DMS 273 (cell line): Measurements from ENCODE around the gene MYL7.
A peak's percentile ranks its signal among the peaks of the same experiment; 100 is the strongest.

Source experiments
- DNase-seq: peaks from one replicate; lab custom pipeline; 2025; ENCODE audit not compliant: unreplicated experiment; lab: John Stamatoyannopoulos, UW

Gene MYL7

DNA sequence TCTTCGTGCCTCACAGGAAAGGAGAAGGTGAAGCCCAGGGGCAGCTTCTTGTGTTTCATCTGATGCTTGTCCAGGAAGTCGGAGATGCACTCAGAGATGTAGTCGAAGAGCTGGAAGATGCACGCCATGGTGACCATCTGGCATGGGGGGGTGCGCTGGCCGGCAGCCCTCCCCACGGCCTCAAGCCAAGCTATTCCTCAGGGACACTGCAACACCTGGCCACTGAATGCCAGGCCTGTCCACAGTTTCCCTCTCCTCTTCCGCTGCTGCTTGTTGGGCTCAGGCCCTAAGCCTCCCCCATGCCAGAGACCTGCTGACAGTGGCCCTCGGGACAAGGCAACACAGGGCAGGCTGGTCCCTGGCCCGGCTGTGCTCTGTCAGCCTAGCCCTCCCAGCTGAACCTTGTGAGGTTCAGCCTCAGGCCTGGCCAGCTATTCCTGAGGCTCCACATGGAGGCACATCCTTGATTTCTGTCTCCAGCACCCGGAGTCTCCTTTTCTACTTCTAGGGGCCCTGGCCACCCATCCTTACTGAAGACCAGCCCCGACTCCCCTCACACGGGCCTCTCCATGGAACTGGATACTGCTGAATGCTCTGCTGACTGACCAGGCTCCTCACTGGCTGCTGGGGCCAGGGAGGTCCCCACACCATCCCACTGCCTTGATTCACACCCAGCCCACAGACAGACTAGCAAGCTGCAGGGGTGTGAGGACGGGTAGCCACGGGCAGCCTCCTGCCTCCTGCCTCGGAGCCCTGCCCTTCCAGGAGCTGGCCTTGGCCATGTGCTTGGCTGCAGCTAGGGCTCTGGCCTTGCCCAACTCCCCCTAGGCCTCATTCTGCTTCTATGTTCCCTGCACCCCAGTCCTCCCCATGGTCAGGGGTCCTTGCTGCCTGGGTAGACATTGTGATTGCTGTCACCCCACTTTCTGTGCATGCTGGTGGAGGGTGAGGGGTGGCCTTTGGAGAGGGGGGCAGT is 10.1 kb upstream of the MYL7 start:
- peak; percentile 90 for DNase-seq

DNA sequence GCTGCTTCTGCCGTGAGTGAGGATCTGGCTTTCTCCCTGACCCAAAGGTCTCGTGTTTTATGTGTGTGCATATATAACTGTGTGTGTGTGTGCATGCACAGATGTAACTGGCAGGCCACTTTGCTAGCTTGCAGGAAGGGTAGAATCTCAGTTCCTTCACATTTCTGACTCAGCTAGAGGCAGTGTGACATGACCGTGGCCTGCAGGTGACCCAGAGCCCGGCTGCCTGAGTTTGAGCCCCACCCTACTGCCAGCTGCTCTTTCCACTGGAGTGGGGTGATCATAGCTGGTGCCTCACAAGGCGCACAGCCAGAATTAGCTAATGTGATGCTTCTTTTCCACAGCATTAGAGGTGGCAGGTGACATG is 9.3 kb upstream of the MYL7 start:
- peak; percentile 82 for DNase-seq

DNA sequence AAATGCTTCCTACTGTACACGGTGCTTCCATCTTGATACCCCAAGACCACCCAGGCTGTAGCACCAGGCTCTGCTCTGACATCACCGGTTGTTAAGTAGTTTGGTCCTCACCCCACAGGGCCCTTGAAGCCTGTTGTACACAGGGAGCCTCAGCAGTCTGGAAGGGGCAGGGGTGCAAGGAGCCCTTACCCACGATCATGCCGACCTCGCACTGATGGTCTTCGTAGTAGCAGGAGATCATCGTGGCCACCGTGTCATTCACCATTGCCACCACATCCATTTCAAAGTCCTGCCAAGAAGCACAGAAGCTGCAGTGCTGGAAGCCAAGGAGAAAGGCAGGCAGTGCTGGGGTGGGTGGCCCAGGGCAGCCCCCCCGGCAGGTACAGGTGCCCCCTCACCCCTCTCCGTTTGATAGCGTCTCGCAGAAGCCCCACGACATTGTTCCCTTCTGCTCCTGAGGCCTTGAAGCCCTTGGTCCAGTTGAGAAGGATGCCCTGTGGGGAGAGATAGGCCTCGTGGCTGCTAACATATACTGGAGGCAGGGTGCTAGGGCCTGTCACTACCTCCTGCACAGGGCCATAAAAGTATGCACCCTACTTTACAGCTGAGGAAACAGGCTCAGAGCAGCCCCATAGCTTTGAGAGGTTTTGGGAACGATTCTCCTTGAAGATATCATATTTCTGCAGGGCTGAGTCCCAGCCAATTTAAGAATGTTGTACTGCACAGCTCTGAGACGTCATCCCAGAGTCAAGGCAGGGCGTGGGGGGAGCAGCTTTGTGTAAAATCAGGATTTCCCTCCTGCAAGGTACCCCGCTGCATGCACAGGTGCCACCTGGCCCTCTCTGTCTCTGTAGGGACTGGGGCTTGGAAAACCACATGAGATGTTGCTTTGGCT is 8.7 kb upstream of the MYL7 start:
- DNase-seq, result peak; percentile 82

DNA sequence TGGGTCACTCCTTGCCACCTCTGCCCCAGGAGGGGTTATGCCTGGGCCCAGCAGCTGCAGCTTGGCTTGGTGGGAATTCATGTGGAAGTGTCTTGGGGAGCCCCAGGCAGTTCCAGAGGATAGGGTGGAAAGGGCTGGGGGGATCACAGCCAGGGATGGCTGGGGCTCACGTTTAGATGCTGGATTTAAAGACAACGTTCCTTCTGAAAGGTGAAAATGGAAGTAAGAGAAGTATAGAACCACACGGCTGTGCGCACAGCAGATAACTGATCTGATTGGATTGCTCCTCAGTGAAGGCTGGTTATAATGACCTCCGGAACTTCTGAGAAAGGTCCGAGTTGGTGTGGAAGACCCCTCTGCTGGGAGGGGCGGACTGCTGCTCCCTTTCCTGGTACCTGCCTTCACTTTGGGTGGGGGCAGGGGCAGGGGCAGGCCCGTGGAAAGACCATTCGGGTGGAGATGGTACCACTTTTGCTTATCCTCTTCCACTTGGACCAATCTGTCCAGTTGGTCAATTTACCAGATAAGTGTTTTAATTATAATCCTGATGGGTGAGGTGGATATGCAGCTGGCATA is 7.9 kb upstream of the MYL7 start:
- DNase-seq, result no peak

DNA sequence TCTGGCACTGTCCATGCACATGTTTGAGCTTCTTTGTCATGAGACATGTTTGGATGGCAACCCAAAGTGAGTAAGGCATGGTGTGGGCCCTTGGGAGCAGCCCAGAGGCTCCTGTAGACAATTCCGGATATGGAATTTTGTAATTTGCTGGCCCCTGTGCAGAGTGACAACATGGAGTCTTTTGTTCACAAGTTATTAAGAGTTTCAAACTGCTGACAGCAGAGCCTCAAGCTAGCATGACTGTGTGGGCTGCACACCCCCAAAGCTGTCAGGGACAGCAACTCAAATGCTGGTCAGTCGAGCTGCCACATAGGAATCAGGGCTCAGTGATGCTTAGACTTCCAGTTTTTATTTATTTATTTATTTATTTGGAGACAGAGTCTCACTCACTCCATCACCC is 7.0 kb upstream of the MYL7 start:
- peak; percentile 72 for DNase-seq

DNA sequence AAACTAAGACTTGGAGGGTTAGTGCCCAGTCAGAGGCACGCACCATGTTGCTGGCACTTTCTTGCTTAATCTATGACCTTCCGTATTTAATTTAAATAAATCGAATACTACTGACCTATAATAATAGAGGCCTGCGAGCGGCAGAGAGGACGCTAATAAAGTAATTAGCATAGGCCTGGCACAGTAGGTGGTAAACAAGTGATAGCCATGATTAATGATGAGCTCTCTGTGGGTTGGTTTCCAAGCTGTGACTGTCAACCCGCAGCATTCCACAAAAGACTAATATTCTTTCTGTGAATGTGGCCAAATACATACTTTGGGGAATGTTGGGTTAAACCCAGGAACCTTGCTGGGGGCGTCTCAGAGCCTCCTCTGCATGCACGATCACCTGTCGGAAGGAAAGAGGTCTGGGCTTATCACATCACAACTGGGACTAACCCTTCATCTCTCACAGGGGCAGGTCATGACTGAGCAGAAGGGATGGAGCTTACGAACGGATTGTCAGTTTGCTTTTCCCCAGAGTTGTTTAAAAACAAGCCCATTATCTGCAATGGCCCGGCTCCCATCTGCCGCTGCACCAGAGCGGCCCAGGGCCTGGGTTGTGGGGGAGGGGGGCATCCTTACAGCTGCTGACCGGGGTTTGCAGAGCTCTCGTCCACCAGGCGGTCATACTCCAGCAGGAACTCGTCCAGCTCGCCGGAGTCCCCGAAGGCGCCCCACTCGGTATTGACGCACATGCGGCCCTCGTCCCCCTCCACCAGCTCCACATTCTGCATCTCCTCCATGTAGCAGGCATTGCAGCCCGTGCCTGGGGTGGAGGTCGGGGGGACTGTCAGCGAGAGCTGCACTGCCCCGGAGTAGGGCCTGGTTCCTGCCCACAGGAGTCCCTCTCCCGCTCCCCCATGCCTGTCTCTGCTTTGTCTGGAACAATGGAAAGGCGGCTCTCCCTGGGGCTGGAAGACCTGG is 6.2 kb upstream of the MYL7 start:
- DNase-seq, result peak; percentile 90

DNA sequence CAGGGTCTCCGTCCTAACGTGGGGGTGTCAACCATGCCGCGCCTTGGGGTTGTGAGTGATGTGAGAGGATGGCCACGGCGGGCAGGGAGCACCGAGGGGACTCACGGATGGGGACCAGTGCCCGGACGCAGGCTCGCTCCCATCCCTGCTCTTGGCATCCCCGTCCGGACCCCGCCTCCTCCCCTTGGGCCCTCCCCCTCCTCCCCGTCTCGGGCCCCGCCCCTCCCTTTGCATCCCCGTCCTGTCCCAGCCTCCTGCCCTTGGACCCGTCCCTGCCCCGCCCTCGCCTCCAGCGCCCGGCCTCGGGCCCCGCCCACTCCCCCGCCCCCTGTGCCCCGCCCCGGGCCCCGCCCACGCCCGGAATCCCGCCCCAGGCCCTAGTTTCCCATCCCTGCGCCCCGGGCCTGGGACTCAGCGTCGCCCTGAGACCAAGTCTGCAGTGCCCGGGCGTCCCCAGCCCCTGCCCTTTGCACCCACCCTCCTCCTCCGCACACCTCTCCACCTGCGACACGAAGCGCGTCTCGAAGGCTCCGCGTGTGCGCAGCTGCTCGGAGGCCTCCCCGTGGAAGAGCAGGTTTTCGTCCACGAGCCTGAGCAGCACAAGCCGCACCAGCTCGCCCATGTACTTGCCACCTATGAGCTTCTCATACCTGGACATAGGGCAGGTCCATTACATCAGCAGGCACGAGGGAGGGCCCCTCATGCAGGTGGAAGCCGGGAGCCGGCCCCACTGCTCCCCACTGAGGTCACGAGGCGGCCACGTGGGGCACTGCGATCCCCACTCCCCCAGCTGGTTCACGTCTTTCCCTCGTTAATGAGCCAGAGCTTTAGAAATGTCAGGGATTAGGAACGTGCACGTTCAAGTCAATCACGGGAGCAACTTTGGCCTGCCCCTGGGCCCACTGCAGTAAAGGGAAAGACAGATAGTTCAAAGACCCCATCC is 5.1 kb upstream of the MYL7 start:
- DNase-seq, result no peak

DNA sequence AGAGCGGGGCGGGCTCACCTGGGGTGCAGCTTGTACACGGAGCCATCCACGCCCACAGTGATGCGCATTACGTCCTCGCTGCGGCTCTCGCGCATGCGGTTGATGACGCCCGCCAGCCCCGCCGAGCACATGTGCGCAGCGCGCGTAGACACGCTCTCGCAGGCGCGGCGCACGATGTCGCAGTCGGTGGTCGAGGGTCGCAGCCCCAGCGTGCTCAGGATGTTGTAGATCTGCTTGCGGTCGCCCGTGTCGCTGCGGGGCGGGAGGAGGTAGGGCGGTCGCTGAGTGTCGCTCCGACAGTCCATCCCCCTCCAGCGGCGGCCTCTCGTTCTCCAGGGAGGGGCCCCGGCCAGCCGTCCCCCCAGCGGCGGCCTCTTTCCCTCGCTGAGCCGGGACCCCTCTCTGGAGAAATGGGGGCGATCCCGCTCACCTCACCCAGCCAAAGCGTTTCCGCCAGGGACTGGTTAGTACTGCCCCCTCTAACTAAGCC is 4.4 kb upstream of the MYL7 start:
- no peak for DNase-seq

DNA sequence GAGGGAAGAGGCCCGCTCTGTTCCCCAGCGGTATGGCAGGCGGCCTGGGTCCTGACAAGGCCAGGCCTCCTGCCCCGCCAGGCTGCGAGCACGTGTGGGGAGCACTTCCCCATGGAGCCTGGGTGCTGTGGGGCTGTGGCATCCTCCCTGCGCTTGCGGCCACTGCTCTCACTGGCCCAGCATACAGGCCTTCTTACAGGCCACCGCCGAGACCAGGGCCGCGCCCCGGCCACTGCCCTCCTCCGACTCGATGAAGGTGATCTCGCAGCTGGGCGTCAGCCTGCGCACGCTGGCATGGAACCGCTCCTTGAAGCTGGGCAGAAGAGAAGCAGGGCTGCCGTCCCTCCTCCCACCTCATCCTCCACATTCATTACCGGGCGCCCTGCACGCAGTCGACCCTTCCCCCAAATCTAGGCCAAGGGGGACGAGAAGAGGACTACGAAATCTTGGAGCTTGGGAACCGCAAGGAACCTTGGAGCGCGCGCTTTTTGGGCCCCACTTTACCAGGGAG is 3.9 kb upstream of the MYL7 start:
- no peak for DNase-seq

DNA sequence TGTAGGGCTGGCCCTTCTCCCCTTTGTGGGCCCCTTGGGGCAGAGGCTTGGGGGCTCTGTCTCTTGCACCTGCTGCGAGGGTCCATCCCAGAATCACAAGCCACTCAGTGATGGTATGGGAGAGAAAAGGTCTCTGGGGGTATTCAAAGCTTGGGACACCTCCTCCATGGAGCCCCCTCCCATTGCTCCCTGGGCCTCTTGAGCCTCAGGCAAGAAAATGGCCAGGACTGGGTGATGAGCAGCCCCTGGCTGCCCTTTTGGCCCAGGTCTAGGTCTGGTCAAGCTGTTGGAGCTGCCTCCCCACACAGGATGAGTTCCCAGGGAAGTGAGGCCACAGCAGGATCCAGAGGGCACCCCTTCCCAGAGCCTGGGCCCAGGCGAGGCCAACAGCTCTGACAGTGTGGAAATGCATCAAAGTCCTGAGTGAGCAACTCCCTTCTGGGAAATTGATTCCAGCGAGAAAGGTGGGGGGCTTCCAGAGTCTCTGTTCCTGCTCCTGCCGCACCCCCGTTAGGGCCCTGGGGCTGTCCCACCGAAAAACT is 3.4 kb upstream of the MYL7 start:
- DNase-seq, result no peak

DNA sequence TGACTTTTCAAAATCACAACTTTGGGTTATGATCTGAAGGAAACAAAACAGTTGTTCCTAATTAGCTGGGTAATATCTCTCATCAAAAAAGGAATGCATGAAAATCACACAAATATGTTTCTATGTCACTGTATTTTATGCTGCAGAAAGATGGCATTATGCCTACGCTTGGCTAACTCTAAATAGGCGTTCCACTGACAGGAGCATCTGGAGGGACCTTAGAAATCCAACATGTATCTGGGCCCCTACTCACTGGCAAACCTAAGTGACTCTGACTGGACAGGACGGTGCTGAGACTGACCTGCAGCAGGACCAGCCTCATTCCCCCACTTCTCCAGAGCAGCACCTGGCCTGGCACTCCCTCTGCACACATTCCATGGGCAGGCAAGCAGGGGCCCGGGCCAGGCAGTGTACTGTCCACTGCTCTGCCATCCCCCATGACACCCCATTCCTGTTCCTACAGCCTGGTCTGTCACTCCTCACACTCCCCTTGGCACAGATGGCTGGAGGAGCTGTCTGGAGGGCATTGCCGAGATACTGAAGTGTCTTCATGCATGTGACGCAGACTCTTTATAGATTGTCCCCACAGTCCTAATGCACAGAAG is 2.6 kb upstream of the MYL7 start:
- DNase-seq, result no peak

DNA sequence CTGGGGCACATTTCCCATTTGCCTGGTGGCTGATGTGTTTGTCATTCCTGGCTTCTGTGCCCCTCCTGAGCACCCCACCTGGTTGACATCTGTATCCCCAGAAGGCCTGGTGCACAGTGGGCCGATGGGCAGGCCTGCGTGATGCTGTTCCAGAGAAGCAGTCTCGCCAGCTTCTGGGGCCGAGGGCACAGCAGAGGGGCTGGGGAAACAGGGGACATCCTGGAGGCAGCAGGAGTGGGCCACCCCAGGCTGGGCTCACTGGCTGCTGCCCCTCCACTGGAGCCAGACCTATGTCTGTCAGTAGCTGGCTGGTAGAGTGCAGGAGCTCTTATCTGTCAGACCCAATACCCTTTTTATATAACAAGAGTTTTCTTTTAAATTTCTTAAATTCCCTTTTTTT is 896 bp upstream of the MYL7 start:
- no peak for DNase-seq

DNA sequence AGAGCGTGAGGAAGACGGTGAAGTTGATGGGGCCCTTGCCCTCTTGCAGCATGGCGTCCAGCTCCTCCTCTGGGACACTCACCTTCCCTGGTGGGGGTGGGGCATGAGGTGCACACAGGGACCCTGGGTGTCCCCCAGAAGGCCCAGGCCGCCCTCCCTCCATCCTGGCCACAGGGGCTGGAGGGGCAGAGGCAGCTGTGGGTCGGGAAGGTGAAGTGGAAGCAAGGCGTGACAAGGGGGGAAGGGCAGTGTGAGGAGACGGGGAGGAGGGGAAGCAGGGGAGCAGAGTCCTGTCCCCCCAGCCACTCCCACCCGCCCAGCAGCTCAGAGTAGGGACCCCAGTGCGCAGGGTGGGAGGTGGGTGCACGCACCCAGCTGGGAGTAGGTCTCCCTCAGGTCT is 791 bp downstream of the MYL7 start:
- DNase-seq, result no peak

DNA sequence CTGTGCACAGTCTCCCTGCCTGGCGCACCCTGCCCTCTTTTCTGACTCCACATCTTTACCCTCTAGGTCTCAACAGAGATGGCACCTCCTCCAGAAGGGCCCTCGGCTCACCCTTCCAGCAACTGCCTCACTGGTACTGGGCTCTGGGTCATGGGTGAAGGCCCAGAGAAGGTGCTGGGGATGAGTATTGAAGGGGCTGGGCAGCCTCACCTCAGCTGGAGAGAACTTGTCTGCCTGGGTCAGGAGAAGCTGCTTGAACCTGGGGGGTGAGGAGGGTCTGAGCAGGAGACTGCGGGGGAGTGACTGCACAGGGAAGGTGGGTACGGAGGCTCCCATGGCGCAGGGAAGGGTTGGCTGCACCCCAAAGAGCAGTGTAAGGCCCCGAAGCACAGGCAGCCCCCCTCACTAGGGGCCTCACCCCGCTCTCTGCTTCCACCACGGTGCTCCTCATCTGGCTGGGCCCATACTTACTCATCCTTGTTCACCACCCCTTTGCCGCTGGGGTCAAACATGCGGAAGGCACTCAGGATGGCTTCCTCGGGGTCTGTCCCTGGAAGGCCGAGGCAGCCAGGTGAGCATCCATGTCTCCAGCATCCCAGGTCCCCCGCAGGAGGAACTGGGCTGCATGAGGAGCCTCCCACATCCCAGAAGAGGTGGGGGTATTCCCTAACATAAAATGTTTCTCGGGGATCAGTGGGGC is 1.7 kb downstream of the MYL7 start:
- DNase-seq, result no peak

DNA sequence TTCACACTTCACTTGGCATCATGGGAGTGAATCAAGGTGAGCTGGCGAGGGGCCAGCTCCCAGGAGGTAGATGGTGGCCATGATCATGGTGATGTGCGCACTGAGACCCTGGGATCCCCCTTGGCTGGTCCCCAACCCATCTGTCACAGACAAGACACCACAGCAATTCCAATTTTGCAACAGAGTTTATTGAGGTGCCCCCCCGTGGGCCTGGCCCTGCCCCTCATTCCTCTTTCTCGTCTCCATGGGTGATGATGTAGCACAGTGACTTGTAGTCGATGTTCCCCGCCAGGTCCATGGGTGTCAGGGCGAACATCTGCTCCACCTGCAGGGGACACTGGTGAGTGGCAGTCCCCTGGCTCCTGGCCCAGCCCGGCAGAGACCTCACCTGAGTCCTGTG is 2.4 kb downstream of the MYL7 start:
- no peak for DNase-seq

DNA sequence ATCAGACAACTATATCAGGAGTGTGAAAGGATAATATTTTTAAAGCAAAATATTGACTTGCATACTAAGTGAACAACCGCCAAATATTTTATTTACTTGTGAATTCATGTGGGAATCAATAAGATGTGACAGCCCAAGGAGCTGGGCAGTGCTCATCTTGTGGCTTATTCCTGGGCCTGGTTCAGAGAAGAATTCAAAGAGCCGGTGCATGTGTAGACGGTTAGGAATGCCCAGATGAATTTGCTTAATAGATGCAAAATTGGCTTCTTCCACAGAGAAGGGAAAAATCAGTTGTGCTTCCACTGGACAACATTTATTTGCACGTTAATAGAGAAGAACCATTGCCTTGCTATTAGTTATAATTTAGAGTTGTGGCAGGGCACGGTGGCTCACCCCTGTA is 4.4 kb downstream of the MYL7 start:
- no peak for DNase-seq

DNA sequence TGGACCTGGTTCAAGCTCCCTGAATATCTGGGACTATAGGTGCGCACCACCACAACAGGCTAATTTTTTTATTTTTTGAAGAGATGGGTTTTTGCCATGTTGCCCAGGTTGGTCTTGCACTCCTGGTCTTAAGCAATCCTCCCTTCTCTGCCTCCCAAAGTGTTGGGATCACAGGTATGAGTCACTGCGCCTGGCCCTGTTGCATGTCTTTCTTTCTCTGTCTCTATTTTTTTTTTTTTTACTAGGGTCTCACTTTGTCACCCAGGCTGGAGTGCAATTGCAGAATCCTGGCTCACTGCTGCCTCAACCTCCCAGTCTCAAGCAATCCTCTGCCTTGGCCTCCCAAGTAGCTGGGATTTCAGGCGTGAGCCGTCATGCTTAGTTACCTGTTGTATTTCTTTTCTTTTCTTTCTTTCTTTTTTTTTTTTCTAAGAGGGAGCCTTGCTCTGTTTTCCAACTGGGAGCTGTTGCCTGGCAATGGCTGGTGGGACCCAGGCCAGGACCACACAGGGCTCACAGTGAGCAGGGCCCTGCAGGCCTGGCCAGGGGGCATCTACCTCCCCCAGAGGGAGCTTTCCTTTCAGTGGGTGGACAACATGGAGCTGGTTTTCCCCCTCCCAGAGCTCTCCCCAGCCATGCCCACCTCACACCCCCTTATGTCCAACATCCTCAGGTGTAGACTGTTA is 6.0 kb downstream of the MYL7 start:
- no peak for DNase-seq
